GM23248 (cell line): ENCODE measurements around the gene LRG1. TPM values are rescaled to one million over a fixed set of nuclear protein-coding genes. Genes with fewer than 3 reads are reported as not detected.

Experiments used
- DNase-seq: peaks from one replicate; pipeline ENCODE4 v3.0.0-alpha.2; 2015
- H2AFZ ChIP-seq: fragments of 200-600 bp; sonication (generic); 2 replicates; pipeline ENCODE4 v1.6.1; 2016; ENCODE audit warnings: antibody characterized with exemption
- H3F3A ChIP-seq: fragments of 200-600 bp; sonication (generic); 2 replicates; pipeline ENCODE4 v1.6.1; 2016; ENCODE audit warnings: mild to moderate bottlenecking, antibody characterized with exemption, mixed run types; ENCODE audit not compliant: insufficient read depth
- H3K27ac ChIP-seq: fragments of 200-600 bp; sonication (generic); 2 replicates; pipeline ENCODE4 v1.5.1; 2016; ENCODE audit warnings: mild to moderate bottlenecking
- H3K27me3 ChIP-seq: fragments of 200-600 bp; sonication (generic); replicated peaks from 2 replicates; pipeline ENCODE4 v1.6.1; 2016; ENCODE audit warnings: mild to moderate bottlenecking; ENCODE audit not compliant: insufficient read depth
- H3K36me3 ChIP-seq: fragments of 200-600 bp; sonication (generic); 2 replicates; pipeline ENCODE4 v1.6.1; 2016; ENCODE audit warnings: low read depth, mild to moderate bottlenecking
- H3K4me1 ChIP-seq: fragments of 200-600 bp; sonication (generic); 2 replicates; pipeline ENCODE4 v1.6.1; 2016; ENCODE audit warnings: mild to moderate bottlenecking; ENCODE audit not compliant: insufficient read depth
- H3K4me2 ChIP-seq: fragments of 200-600 bp; sonication (generic); one replicate; pipeline ENCODE4 v1.6.1; 2016; ENCODE audit warnings: mild to moderate bottlenecking; ENCODE audit not compliant: unreplicated experiment
- H3K4me3 ChIP-seq: fragments of 200-600 bp; sonication (generic); 2 replicates; pipeline ENCODE4 v1.5.1; 2016; ENCODE audit warnings: mild to moderate bottlenecking
- H3K79me2 ChIP-seq: fragments of 200-600 bp; sonication (generic); 2 replicates; pipeline ENCODE4 v1.6.1; 2016; ENCODE audit warnings: mild to moderate bottlenecking; ENCODE audit not compliant: insufficient read depth
- H3K9ac ChIP-seq: fragments of 200-600 bp; sonication (generic); 2 replicates; pipeline ENCODE4 v1.6.1; 2016; ENCODE audit warnings: mild to moderate bottlenecking
- H3K9me2 ChIP-seq: fragments of 200-600 bp; sonication (generic); 2 replicates; pipeline ENCODE4 v1.6.1; 2016; ENCODE audit warnings: mixed run types, mild to moderate bottlenecking, moderate library complexity; ENCODE audit not compliant: insufficient read depth
- H3K9me3 ChIP-seq: fragments of 200-600 bp; sonication (generic); one replicate; pipeline ENCODE4 v1.6.1; 2017; ENCODE audit warnings: low read depth
- H4K20me1 ChIP-seq: fragments of 200-600 bp; sonication (generic); 2 replicates; pipeline ENCODE4 v1.6.0; 2016; ENCODE audit not compliant: insufficient read depth
- EZH2 ChIP-seq: fragments of 200-600 bp; sonication (generic); IDR thresholded peaks from 2 replicates; pipeline ENCODE4 v1.6.1; 2018; ENCODE audit warnings: antibody characterized with exemption, mild to moderate bottlenecking; ENCODE audit not compliant: insufficient read depth, poor library complexity, severe bottlenecking
- EZH2phosphoT487 ChIP-seq: fragments of 200-600 bp; sonication (generic); IDR thresholded peaks from 2 replicates; pipeline ENCODE4 v1.6.1; 2018; ENCODE audit warnings: antibody characterized with exemption, moderate library complexity, mild to moderate bottlenecking, low read depth; ENCODE audit not compliant: insufficient read depth
- WGBS, 2 experiments: methylation state at CpG; one replicate each; pipeline ENCODE4 v1.1.6; 2015 to 2017; ENCODE audit warnings: low lambda C conversion rate in 2 of 2, low coverage in 1 of 2; ENCODE audit errors: missing lambda C conversion rate in 2 of 2; 5-methylcytosine and 5-hydroxymethylcytosine counted together
- in situ Hi-C: fragments of 300-500 bp; cut with MboI; formaldehyde crosslinking; loops from 2 replicates; pipeline ENCODE4 v1.15.0; 2020
- polyA plus RNA-seq: library from polyadenylated mRNA; unstranded; fragments of >200 nt; fragmentation: Nextera tagmentation; extraction: Ambion mirVana; gene quantifications from 2 replicates; pipeline ENCODE4 v1.2.1, GENCODE V29; 2016
- total RNA-seq: library from RNA; depleted of rRNA; stranded (reverse); fragments of >200 nt; shearing (Covaris generic); gene quantifications from 2 replicates; pipeline ENCODE4 v1.2.3, GENCODE V29; 2014

LRG1 gene
- total and polyA plus RNA-seq, 2 experiments from 2014 or later: not detected

DNA sequence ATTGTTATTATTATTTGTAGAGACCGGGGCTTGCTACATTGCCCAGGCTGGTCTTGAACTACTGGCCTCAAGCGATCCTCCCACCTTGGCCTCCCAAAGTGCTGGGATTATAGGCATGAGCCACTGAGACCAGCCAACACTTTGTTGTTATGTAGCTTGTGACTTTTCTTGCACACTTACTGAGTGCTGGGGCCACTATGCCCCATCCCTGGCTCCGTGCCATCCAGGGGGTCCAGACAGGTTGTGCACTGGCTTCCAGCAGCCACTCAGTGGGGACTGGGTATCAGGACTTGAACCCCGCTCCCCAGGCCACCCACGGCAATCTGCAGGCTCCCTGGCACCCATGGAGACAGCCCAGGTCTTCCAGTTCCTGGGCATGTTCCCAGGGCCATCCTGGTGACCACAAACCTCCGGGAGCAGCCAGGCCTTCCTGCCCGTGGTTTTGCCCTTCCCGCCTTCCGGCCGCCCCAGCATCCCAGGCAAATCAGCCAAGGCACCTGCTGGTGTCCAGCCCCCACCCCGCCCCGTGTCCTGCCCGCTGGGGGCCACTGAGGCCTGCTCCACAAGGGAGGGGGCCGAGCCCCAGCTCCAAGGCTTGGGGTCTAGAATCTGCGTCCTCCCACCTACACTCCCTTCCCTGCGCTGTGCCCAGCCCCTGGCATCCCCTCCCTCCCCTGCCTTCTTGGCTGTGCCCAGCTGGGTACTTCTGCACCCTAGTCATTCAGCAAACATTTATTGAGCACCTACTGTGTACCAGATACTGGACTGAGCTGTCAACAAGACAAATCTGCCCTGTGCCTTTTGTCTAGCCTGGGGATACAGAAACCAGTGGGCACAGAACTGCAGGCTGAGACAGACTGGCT is 43.4 kb upstream of the LRG1 start:
- TF ChIP-seq EZH2: no peak
- TF ChIP-seq EZH2phosphoT487: no peak
- no peaks in the 10 kb centered on the region for H3K36me3 ChIP-seq
- WGBS, 2 experiments: 63 to 74% methylated on average over 10 to 15 of the region's 16 CpGs
- DNase-seq: no peak
- no peak overlapping the region for H3K4me2 ChIP-seq
- no peak overlapping the region for H3K9ac ChIP-seq
- no peaks in the 10 kb centered on the region for H3K9me2 ChIP-seq
- in situ Hi-C loops: no loop called here
- H2AFZ ChIP-seq: no peak overlapping the region
- no peaks in the 10 kb centered on the region for H3K9me3 ChIP-seq
- no peaks in the 10 kb centered on the region for H3F3A ChIP-seq
- H3K27me3 ChIP-seq: peaks cover 52% of the 10 kb centered on the region
- no peak overlapping the region for H3K4me3 ChIP-seq
- H4K20me1 ChIP-seq: no peaks in the 10 kb centered on the region
- no peak overlapping the region for H3K27ac ChIP-seq
- H3K79me2 ChIP-seq: no peaks in the 10 kb centered on the region
- no peaks in the 10 kb centered on the region for H3K4me1 ChIP-seq

DNA sequence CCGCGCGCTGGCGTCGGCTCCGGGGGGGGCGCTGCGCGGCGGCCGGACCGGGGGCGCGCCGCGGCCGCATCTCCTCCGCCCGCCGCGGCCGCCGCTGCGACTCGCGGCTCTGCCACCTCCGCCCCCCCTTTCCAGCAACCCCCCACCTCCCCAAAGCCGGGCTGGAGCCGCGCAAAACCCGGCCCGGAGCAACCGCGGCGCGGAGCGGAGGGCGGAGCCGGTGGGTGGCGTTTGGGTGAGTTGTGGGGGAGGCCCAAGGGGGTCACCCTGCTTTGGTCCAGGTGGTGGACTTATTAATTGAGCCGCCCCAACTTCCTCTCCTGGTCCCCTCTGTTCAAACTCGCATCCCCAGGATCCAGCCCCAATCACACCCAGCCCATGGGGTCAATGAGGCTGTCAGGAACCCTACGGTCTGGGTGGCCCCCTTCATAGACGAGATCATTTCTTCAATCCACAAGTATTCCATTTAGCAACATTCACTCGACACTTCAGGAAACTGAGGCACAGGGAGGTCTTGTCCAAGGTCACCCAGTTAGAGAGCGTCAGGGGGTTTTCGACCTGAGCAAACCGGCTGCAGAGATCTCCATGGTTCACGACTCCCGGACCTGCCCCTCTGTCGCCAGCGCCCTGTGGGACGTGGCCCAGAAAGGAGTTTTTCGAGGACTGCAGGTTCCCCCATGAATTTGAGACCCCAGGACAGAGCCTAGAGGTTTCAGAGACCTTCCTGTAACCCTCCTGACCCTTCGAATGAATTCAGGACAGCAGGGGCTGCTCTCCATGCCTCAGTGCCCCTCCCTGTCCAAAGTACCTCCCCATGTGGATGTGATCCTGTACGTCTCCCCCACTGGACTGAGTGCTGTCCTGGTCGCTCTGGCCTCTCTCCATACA is 42.1 kb upstream of the LRG1 start:
- H3K4me1 ChIP-seq: no peaks in the 10 kb centered on the region
- no peak overlapping the region for H3K4me2 ChIP-seq
- H3K9ac ChIP-seq: no peak overlapping the region
- DNase-seq: no peak
- H3F3A ChIP-seq: no peaks in the 10 kb centered on the region
- H4K20me1 ChIP-seq: no peaks in the 10 kb centered on the region
- no peaks in the 10 kb centered on the region for H3K79me2 ChIP-seq
- no peak overlapping the region for H3K4me3 ChIP-seq
- H3K9me2 ChIP-seq: no peaks in the 10 kb centered on the region
- 16 to 36% methylated on average over 15 to 42 of the region's 57 CpGs for WGBS, 2 experiments
- no peak overlapping the region for H2AFZ ChIP-seq
- in situ Hi-C loops: no loop called here
- no peaks in the 10 kb centered on the region for H3K9me3 ChIP-seq
- H3K36me3 ChIP-seq: no peaks in the 10 kb centered on the region
- no peak for TF ChIP-seq EZH2
- H3K27ac ChIP-seq: no peak overlapping the region
- peaks cover 50% of the 10 kb centered on the region for H3K27me3 ChIP-seq

DNA sequence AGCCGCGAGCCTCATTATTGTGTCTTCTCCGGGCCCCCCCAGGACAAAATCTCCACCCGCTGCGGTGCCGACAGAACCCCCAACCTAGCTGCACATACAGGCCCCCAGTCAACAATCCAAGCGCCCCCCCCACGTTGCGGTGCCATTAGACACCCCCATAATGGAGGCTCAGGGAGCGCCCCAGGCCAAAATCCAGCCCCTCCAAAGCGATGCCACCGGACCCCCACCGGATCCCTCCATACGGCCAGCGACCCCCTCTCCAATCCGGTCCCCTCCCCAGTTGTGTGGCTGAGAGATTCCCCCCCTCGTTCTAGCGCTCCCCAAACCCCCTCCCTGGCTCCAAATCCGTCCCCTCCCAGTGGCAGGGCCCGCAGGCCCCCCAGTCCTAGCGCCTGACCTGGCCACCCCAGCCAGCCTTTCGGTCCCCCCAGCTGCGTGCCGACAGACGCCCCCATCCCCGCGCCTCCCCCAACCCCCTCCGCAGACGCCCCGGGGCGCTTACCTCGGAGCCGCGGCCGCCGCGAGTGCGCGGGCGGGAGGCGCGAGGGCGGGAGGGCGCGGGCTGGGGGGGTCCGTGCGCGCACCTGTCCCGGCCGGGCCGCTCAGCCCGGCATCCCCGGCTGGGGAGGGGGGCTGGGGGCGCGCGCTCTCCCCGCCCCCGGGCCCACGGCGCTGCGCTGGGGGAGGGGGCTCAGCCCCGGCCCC is 41.3 kb upstream of the LRG1 start:
- in situ Hi-C loops: no loop called here
- no peak overlapping the region for H3K9ac ChIP-seq
- H3K36me3 ChIP-seq: no peaks in the 10 kb centered on the region
- no peak overlapping the region for H3K4me2 ChIP-seq
- TF ChIP-seq EZH2phosphoT487 (no peak), EZH2 (no peak)
- H3F3A ChIP-seq: peaks cover 6% of the 10 kb centered on the region; the same call in 1 of the 2 replicates
- no peak overlapping the region for H3K4me3 ChIP-seq
- H3K27ac ChIP-seq: no peak overlapping the region
- H2AFZ ChIP-seq: no peak overlapping the region
- no peaks in the 10 kb centered on the region for H3K9me3 ChIP-seq
- no peaks in the 10 kb centered on the region for H3K4me1 ChIP-seq
- no peak for DNase-seq
- H3K9me2 ChIP-seq: no peaks in the 10 kb centered on the region
- H3K27me3 ChIP-seq: peaks cover 42% of the 10 kb centered on the region
- H3K79me2 ChIP-seq: no peaks in the 10 kb centered on the region
- no peaks in the 10 kb centered on the region for H4K20me1 ChIP-seq
- WGBS, 2 experiments: 1 to 11% methylated on average over 6 to 45 of the region's 62 CpGs
